HG02943 (cell line): ENCODE results near the gene R3HDML.

Experiments used
- ATAC-seq: cut with Tn5 transposase; IDR thresholded peaks from one replicate; pipeline ENCODE4 v1.9.1; 2021; ENCODE audit warnings: mild to moderate bottlenecking, low read depth, moderate library complexity; ENCODE audit not compliant: unreplicated experiment

The R3HDML gene

GRCh38 chr20:44358776-44359175, 21.9 kb downstream of the R3HDML start:
- no peak for ATAC-seq

- no peak for ATAC-seq
Measured at GRCh38 chr20:44360221-44360620, 23.4 kb downstream of the R3HDML start.

GRCh38 chr20:44361021-44361420, 24.2 kb downstream of the R3HDML start:
- no peak for ATAC-seq

- ATAC-seq = no peak
Measured at GRCh38 chr20:44362466-44362940, 25.7 kb downstream of the R3HDML start.

- ATAC-seq = no peak
Measured at GRCh38 chr20:44364068-44364467, 27.2 kb downstream of the R3HDML start.

- no peak for ATAC-seq
Measured at GRCh38 chr20:44364780-44365179, 27.9 kb downstream of the R3HDML start.

- ATAC-seq = no peak
Measured at GRCh38 chr20:44367746-44368145, 30.9 kb downstream of the R3HDML start.

GRCh38 chr20:44370639-44371218, 33.9 kb downstream of the R3HDML start:
- no peak for ATAC-seq

GRCh38 chr20:44382641-44383040, 45.8 kb downstream of the R3HDML start:
- ATAC-seq = no peak

GRCh38 chr20:44384423-44385027, 47.7 kb downstream of the R3HDML start:
- no peak for ATAC-seq

GRCh38 chr20:44388466-44389023, 51.7 kb downstream of the R3HDML start:
- ATAC-seq = no peak

GRCh38 chr20:44389871-44390270, 53.0 kb downstream of the R3HDML start:
- ATAC-seq = no peak

- no peak for ATAC-seq
Measured at GRCh38 chr20:44390280-44390679, 53.4 kb downstream of the R3HDML start.

- no peak for ATAC-seq
Measured at GRCh38 chr20:44392088-44392775, 55.4 kb downstream of the R3HDML start.

GRCh38 chr20:44392776-44393607, 56.1 kb downstream of the R3HDML start:
- ATAC-seq = no peak

- no peak for ATAC-seq
Measured at GRCh38 chr20:44393608-44394451, 57.0 kb downstream of the R3HDML start.

GRCh38 chr20:44394452-44394701, 57.5 kb downstream of the R3HDML start:
- no peak for ATAC-seq

GRCh38 chr20:44394702-44395460, 58.0 kb downstream of the R3HDML start:
- no peak for ATAC-seq
